HG03103 (cell line): ENCODE results near the gene CACNA1E.

Experiments
- ATAC-seq: cut with Tn5 transposase; IDR thresholded peaks from one replicate; pipeline ENCODE4 v1.9.1; 2021; ENCODE audit warnings: low read depth; ENCODE audit not compliant: unreplicated experiment

CACNA1E gene

DNA sequence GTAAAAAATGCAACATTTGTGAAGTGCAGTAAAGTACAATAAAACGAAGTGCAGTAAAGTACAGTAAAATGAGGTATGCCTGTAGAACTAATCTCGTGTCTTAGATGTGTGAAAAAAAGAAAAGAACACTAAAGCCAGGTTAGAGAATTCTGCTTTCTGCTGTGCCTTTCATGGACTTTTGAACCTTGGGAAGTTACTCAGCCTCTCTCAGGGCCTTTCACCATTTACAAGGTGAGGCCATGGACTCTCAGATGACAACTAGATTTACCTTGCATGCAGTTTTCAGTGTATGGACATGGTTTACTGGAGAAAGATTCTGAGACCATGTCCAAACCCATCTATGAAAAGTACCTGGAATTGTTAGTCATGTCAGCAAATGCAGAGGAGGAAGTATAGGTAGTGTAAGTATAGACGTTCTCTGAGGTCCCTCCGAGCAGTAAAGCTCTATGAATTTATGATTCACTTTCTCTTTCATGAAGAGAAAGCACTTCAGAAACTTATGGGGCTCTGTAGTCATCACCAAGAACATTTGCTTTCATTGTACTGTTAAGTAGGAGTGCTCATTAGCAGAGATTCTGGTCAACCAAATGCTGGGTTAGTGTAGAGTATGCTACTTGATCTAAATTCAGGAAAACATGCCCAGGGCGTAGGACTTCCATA is 143.1 kb downstream of the CACNA1E start:
- ATAC-seq: no peak

DNA sequence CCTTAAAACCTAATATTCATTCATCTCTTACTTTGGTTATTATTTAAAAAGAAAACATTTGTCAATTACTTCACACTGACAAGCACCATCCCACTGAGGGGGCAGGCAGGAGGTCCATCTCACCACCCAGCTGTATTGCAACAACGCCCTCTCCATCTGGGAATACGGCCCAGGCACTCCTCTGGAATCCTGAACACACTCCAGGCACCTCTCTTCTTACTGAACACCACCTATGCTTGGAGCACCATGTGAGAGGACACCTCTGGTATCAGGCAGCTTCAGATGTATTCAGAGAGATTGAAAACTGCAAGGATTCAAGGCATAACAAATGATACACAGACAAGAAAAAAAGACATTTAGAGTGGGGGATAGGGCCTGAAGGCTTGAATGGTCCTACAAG is 147.1 kb downstream of the CACNA1E start:
- no peak for ATAC-seq

DNA sequence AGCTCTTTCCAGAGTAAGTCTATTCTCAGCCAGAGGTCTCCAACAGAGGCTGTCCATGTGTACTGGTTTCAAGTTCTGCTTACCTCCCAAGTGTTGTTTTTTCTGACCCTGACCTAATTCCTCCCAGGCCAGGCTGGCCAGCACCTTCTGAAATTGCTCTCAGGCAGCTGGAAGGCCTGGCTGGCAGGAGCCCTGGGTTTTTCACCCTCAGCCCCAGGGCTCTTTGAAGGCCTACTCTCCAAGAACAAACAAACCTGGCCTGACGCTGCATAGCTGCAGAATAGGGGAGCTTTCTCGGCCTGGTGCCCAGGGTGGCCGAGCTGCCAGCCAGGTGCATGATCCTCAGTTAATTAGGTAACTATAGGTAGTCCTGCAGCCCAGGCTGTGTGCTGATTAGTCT is 147.5 kb downstream of the CACNA1E start:
- no peak for ATAC-seq

DNA sequence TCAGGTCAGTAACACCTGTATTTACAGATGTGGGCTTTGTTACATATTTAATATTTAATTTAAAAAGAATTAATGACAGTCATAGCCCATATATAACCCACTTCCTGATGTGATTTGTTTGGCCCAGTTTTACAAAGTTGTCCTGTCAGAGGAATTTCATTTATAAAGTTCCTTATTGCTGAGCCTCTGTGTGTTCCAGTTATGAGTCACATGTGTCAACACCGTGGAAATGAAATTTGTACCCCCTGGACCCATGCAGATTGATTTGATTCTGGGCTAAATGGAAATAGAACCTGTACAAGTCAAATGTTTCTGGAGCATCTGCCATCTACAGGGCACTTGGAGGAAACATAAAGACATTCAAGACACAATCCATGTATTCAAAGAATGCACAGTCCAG is 149.2 kb downstream of the CACNA1E start:
- no peak for ATAC-seq

DNA sequence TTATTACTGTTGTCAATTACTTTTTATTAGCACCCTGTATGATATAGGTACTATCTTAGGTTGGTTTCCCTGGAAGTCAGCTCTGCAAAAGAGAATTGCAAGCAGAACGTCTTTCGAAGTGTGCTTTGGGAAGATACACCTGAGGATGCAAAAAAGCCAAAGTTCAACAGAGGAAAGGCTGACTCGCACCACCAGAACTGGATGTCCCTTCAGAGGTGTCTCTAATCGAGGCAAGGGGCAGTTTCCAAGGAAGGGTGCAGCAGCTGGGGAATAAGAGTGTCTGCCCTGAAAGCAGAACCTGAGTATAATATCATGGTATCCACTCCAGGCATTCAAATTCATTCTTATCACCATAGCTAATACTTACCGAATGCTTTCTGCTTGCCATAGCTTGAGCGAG is 149.6 kb downstream of the CACNA1E start:
- no peak for ATAC-seq

DNA sequence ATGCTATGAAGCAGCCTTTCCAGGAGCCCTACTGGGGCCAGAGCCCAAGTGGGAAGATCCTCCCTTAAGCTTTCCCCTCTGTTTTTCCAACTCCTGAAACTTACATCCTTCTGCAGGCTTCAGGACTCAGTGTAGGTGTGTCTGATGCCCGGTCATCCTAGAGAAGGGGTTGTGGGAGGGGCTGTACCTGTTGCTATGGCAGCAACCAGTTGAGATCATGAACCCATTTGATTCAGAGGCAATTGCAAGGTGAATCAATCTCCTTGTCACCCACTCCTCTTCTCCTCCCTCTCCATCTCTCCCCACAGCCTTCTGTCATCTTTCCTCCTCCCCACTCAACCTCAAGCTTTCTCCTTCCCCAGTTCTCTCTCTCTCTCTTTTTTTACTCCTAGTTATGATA is 151.8 kb downstream of the CACNA1E start:
- ATAC-seq: no peak

DNA sequence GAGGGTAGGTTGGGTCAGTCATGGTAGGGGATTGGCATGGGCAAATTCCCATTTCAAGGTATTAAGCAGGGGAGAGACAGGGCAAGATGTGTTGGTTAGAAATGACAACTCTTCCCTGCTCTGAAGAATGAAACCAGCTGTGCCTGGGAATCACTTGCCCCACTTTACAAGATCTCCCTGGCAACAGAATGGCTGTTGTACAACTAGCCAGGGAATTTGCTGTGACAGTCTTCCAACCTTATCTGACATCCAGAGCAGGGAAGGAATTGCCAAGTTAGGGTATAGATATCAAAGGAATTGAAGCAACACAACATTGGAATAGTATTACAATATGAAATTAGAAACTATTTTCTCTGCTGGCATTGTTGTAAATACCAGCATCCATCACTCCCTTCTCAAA is 154.7 kb downstream of the CACNA1E start:
- no peak for ATAC-seq

DNA sequence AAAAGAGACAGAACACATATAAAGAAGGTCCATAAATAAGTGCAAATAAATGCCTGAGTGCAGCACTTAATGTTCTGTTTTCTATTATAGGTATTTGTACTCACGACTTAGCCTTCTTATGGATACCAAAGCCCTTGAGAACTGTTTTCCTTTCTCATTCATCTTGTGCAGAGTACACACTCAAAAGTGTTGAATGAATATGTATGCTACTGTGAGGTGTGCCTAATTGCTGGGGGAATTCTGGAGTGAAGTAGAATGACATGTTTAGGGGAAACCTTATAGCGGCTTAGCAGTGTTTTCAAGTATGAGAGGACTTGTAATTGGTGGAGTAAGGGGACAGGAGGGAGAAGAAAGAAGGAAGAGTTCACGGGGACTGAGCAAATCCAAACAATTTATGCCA is 157.6 kb downstream of the CACNA1E start:
- ATAC-seq: no peak

DNA sequence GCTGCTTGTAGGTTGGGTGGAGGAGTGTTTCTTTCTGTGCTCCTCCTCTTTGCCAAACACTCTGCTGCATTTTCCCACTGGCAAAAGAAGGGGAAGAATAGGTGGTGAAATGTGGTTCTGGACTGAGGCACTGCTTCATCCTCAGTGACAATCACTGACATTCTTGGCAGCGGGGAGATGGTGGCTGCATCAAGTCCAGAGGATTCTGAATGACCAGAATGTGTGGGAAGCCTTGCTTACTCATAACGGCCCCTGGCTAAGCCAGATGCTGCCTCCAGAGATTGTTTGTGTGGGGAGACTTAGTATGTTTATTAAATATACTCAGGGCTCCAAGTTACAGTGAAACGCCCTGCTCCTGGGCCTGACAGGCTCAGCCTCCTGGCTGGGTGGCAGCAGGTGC is 160.3 kb downstream of the CACNA1E start:
- ATAC-seq: no peak

DNA sequence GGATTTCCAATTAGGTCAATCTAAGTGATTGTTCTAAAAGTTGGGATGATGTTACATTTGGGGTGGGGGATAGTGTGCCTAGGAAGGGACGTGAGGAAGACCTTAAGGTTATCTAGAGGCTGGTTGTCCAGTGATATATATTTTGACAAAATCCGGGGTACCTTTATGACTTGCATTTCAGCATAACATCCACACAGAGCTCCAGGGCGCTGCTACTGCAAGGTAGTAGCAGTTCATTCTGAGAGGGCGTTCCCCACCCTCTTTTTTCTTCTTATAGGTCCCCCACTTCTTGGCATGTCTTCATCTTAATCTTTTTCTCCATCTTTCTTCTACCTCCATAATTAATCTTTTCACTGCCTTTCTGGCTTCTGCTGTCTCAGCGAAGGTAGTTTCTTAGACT is 161.9 kb downstream of the CACNA1E start:
- no peak for ATAC-seq

DNA sequence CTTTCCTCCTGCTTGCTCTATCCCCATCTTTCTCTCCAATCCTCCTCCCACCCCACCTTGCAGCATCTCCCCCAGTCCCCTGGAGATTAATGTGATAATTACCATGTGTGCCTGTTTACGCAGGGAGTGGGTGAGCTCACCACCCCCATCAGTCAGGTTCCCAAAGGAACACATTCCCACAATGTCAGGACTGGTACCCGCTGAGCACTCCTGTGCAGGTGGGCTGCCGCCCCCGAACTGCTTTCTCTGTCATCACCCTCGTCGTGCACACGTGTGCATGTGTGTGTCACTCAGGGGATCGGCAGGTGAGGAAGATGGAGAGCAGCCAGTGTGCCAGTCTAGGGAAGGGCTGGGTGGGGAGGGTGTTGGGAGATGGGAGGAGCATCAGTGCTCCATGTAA is 163.4 kb downstream of the CACNA1E start:
- no peak for ATAC-seq

DNA sequence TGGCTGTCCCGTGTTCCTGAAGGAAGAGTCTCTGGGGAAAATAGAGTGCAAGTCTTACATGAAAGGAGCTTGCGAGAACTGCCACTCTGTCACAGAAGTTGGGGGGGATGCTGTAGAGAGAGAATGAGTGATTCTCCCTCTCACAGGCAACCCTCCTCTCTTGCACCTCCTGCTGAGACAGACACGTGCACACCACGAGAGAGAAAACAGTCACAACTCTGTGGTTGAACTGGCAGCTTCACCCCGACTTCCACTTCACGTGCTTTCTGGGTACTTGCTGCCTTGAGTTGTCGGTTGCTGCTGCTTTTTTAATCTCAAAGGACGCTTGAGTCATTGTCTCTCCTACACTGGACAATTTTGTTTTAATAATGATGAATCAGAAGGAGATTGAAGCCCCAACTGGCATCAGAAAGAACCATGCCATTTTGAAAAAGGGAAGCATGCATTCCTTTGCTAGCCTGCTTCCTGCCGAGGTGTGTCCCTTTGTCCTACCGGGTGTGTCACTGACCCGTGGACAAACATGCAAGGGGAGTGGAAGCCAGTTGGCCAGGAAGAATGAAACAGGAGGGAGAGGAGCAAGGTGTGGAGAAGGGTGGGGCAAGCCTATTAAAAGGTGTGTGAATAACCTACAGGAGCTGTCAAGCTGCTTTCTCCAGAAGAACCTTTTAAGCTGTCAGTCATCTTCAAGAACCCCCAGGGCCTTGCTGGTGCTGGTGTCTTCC is 164.2 kb downstream of the CACNA1E start:
- no peak for ATAC-seq

DNA sequence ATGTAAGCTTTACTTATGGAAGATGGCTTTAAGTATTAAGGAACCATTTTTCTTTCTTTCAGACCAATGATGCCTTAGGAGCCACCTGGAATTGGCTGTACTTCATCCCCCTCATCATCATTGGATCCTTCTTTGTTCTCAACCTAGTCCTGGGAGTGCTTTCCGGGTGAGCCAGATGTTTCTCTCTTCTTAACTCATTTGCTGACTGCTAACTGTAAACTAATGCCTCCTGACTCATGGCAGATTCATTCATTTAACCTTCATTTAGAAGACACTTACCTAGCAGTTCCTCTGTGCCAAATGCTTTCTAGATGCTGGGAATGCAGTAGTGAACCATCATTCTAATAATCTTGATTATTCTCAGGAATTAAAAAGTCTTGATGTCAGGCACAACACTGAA is 168.0 kb downstream of the CACNA1E start:
- ATAC-seq: no peak

DNA sequence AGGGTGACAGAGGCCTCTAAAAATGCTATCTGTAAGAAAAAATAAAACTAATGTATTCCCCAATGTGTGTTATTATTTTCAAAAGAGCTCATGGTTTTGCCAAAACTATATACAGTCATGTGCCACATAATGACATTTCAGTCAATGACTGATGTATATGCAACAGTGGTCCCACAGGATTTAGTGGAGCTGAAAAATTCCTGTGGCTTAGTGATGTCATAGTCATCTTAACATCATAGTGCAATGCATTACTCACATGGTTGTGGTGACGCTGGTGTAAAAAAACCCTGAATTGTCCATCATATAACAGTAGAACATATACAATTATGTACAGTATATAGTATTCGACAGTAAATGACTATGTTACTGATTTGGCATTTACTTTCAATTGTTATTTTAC is 172.4 kb downstream of the CACNA1E start:
- no peak for ATAC-seq

DNA sequence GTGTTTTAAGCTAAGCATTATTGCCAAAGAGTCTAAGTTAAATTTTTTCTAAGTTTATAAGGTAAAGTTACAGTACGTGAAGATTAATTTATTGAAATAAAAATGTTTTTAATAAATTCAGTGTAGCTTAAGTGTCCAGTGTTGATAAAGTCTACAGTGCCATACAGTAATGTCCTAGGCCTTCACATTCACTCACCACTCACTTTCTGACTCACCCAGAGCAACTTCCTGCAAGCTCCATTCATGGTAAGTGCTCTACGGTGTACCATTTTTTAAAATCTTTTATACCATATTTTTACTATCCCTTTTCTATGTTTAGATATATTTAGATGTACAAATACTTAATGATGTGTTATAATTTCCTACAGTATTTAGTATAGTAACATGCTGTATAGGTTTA is 173.2 kb downstream of the CACNA1E start:
- no peak for ATAC-seq

DNA sequence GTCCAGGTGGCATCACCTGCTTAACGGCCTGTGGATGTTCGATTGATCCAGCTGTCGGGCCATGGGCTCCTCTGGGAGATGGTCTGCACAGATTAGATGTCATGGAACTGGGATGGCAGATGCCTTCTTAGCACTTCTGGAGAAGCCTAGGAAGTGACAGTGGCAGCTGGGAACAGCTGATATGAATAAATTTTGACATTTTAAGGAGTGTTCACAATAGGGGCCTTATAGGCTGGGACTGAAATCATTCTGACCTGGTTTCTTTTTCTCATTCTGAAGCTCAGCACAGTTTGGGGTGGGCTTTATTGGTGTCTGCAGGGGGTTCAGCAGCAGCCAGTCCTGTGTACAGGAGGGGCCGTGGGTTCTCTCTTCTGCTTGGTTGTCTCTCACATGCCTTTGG is 175.3 kb downstream of the CACNA1E start:
- no peak for ATAC-seq

DNA sequence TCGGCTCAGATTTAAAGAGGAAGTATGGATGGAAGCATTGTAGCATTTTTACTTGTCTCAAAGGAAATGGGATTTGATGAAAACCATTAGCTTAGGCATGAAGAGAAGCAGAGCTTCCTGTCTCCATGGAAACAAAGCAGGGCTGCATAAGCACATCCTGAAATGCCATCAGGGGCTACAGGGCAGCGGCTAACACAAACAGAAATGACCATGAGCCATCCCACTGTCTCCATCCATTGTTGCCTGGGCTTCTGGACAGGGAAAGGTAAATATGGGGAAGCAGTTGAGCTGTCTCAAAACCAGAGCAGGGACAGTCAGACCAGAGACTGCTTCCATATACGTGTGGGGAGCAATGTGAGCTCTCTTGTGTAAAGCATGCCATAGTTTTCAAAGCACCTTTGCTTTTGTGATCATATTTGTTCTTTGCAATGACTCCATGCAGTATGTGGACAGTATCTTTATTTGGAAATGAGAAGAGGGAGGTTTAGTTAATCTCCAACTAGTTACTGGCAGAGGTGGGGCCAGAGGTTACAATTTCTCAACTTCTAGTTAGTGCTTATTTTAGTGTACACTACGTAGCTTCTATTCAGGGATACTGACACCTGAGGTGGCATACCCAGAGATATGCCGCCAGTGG is 176.1 kb downstream of the CACNA1E start:
- ATAC-seq: no peak

DNA sequence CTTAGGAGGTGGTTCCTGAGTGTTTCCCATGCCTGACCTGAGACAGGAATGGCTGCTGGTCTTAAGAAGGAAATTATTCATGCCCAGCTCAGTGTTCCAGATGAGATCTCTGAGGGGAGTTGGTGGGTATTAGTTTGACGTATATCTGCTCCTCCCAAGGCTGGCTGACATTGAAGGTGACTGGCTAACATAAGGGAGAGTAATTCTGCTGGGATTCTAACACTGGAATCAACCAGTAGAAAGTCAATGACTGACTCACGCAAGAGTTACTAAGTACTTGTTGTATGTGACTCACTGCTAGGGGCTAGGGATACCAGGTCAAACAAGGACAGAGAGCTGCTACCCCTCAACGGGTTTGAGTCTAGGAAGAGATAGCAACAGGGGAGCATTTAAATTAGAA is 177.3 kb downstream of the CACNA1E start:
- ATAC-seq: no peak

DNA sequence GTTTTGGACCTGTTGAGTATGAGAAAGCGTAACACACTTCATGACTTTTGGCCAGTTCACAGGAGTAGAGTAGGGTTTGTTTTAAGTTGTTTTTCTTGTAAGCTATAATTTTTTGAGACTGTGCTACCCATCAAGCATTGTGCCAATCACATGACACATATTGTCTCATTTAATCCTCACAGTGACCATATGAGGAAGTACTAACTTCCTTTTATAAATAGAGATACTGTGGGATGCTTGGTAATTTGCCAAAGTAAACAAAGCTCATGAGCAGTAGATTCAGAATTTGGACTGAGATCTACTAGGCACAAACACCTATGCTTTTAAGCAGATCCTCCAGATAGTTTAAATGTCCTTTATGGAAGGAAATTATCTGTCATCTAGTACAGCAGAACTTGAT is 178.3 kb downstream of the CACNA1E start:
- no peak for ATAC-seq

DNA sequence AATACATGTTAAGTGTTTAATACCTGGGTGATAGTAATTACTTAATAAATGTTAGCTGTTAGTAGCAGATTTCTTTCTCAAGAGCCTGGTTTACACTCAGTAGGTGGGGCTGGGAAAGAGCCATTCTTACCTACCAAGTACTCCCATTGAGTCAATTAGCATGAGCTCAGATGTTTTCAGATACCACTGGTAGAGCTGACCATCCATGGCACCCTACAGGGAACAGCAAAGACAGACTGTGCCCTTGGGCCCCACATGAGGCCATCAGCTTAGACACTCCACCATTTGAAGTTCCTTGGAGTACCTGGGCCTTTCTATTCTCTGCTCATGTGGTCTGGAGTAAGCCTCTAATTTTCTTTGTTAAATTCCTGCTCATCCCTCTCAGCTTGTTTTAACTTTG is 179.3 kb downstream of the CACNA1E start:
- ATAC-seq: no peak

DNA sequence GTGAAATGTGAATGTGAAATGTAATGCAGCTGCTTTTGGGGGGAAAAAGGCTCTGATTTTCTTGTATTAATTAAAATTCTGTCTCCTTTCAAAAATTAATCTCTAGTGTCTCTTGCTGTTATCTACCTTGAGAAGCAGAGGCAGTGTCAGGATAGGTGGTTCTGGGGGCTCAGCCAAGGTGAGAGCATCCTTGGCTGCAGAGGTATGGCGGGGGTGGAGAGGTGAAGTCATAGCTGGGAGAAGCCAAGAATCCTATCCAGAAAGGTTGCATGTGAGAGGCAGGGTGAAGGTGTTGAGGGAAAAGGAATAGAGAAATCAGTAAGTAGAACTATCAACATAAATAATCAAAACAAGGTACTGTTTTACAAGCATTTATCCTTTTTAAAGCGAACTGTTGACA is 181.2 kb downstream of the CACNA1E start:
- ATAC-seq: no peak

DNA sequence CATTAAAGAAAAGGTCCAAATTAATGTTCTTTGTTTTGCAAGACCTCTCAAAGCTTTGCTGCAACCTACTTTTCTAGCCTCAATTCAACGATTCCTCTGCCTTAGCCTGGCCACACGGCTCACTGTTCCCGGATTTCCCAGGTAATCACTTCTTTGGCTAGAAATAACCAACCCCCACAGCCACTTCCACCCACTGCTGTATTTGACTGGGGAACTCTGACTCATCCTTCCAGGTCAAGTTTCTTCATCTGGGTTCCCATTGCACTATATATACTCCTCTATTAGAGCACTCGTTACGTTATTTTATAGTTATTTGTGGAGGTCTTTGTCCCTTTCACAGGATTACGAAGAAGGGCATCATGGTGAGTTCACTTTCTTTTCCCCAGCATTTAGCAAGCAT is 185.9 kb downstream of the CACNA1E start:
- no peak for ATAC-seq
